ENCODE results near the gene GAPVD1.

The GAPVD1 gene

GRCh38 chr9:125409217-125409636 is 147.6 kb downstream of the GAPVD1 start:
- Histone ChIP-seq H3K9ac (no peak overlapping the region), H2AFZ (no peak overlapping the region), H3K79me2 (no peaks in the 10 kb centered on the region), H3K27me3 (ENCODE audit: control insufficient read depth, insufficient read depth, low read length) (no peaks in the 10 kb centered on the region), H3K4me3 (ENCODE audit: low read depth, low read length) (no peak overlapping the region), H3K36me3 (ENCODE audit: control insufficient read depth, insufficient read depth, low read length) (no peaks in the 10 kb centered on the region), H3K4me2 (ENCODE audit: low read length) (no peak overlapping the region), H3K9me3 (ENCODE audit: control insufficient read depth, low read length) (no peaks in the 10 kb centered on the region), H3K4me1 (no peaks in the 10 kb centered on the region), H3K27ac (no peak overlapping the region)
- TF ChIP-seq CTCF (IDR thresholded peaks at IDR 0.05): no peak

- Histone ChIP-seq H3K4me3 (ENCODE audit: low read depth, low read length) (no peak overlapping the region), H3K36me3 (ENCODE audit: control insufficient read depth, insufficient read depth, low read length) (no peaks in the 10 kb centered on the region), H3K9me3 (ENCODE audit: control insufficient read depth, low read length) (no peaks in the 10 kb centered on the region), H2AFZ (no peak overlapping the region), H3K9ac (no peak overlapping the region), H3K4me2 (ENCODE audit: low read length) (no peak overlapping the region), H3K79me2 (no peaks in the 10 kb centered on the region), H3K27me3 (ENCODE audit: control insufficient read depth, insufficient read depth, low read length) (no peaks in the 10 kb centered on the region), H3K27ac (no peak overlapping the region), H3K4me1 (no peaks in the 10 kb centered on the region)
- no peak for TF ChIP-seq CTCF (IDR thresholded peaks at IDR 0.05)
These were observed 148.3 kb downstream of the GAPVD1 start for GRCh38 chr9:125409637-125410521.

- Histone ChIP-seq H3K9ac (no peak overlapping the region), H3K9me3 (ENCODE audit: control insufficient read depth, low read length) (no peaks in the 10 kb centered on the region), H3K36me3 (ENCODE audit: control insufficient read depth, insufficient read depth, low read length) (no peaks in the 10 kb centered on the region), H3K4me1 (no peaks in the 10 kb centered on the region), H3K27ac (no peak overlapping the region), H2AFZ (no peak overlapping the region), H3K79me2 (no peaks in the 10 kb centered on the region), H3K27me3 (ENCODE audit: control insufficient read depth, insufficient read depth, low read length) (no peaks in the 10 kb centered on the region), H3K4me2 (ENCODE audit: low read length) (no peak overlapping the region), H3K4me3 (ENCODE audit: low read depth, low read length) (no peak overlapping the region)
- TF ChIP-seq CTCF (IDR thresholded peaks at IDR 0.05): no peak
These were observed 148.9 kb downstream of the GAPVD1 start for GRCh38 chr9:125410522-125410894.

- Histone ChIP-seq H3K27ac (no peak overlapping the region), H3K4me1 (no peaks in the 10 kb centered on the region), H3K27me3 (ENCODE audit: control insufficient read depth, insufficient read depth, low read length) (no peaks in the 10 kb centered on the region), H3K79me2 (no peaks in the 10 kb centered on the region), H3K36me3 (ENCODE audit: control insufficient read depth, insufficient read depth, low read length) (no peaks in the 10 kb centered on the region), H2AFZ (no peak overlapping the region), H3K4me3 (ENCODE audit: low read depth, low read length) (no peak overlapping the region), H3K4me2 (ENCODE audit: low read length) (no peak overlapping the region), H3K9ac (no peak overlapping the region), H3K9me3 (ENCODE audit: control insufficient read depth, low read length) (no peaks in the 10 kb centered on the region)
- TF ChIP-seq CTCF (IDR thresholded peaks at IDR 0.05): no peak
These were observed 149.6 kb downstream of the GAPVD1 start for GRCh38 chr9:125411171-125411756.

All from parathyroid adenoma (tissue), 2 donors.